Tibial nerve (tissue), 4 donors: ENCODE data around the gene RTL10.

Experiments used
- CTCF ChIP-seq, 5 experiments: fragments of 200-600 bp in 3 of 5; fragments of 450-650 bp in 2 of 5; sonication (generic) in 3 of 5; IDR thresholded peaks; one replicate each; pipeline ENCODE4 v1.5.1; 2016 to 2019; ENCODE audit warnings: antibody characterized with exemption in 5 of 5, mild to moderate bottlenecking in 3 of 5, moderate library complexity in 2 of 5
- EP300 ChIP-seq, 2 donors: sonication (generic); formaldehyde crosslinking; IDR thresholded peaks; one replicate each; pipeline ENCODE4 v1.6.1; 2017; ENCODE audit warnings: antibody characterized with exemption in 2 of 2, mild to moderate bottlenecking in 1 of 2

- TF ChIP-seq CTCF (IDR thresholded peaks at IDR 0.05), result no peak
- no peak for TF ChIP-seq EP300 (IDR thresholded peaks at IDR 0.05)
Measured at GRCh38 chr22:19819208-19819910, 35.3 kb downstream of the RTL10 start.
